HepG2 (cell line): ENCODE results near the gene CACNA1C. TPM values are rescaled to one million over a fixed set of nuclear protein-coding genes. Genes with fewer than 3 reads are reported as not detected.

ENCODE experiments used
- ATAC-seq: fragments of 200-7000 bp; cut with Tn5 transposase; 3 replicates; pipeline ENCODE4 v1.9.1; 2020; ENCODE audit warnings: mild to moderate bottlenecking, moderate library complexity
- BruUV-seq: library from RNA; stranded (reverse); fragments of 400-500 nt; replicated peaks from 2 replicates; lab custom pipeline; 2021; lab: Mats Ljungman, UMichigan
- CTCF ChIA-PET: fragments of 300-600 bp; formaldehyde crosslinking; extraction: SDS; loops from one replicate; lab custom pipeline; 2021; ENCODE audit warnings: low total read pairs, inconsistent platforms, low intra/inter-chr PET ratio; lab: Yijun Ruan, JAX
- POLR2A ChIA-PET: fragments of 350-600 bp; sonication (Branson Sonifier 250); formaldehyde crosslinking; loops from one replicate; lab custom pipeline; 2020; ENCODE audit warnings: antibody characterized with exemption, inconsistent platforms; lab: Yijun Ruan, JAX
- DNase-seq: peaks from one replicate; pipeline ENCODE4 v3.0.0-alpha.2; 2015; ENCODE audit warnings: low spot score
- FAIRE-seq: peaks from 3 replicates; lab custom pipeline; 2011; peaks lifted over from hg19 to GRCh38; lab: Jason Lieb, UNC
- H2AFZ ChIP-seq: one replicate; pipeline ENCODE4 v1.6.1; 2011; ENCODE audit warnings: low read length, inconsistent platforms
- H3K27ac ChIP-seq: fragments of 300-600 bp; 3 replicates; pipeline ENCODE4 v1.8.0; 2011; ENCODE audit warnings: mixed run types, mild to moderate bottlenecking, mixed read lengths, low read length, inconsistent platforms; ENCODE audit not compliant: insufficient read depth; ENCODE audit errors: extremely low read length
- H3K27me3 ChIP-seq, 2 experiments: fragments of 200-600 bp in 1 of 2; 2 replicates in 1 of 2; 3 replicates in 1 of 2; pipeline versions ENCODE4 v1.6.0 to v1.8.0; 2011; ENCODE audit warnings: low read length in 2 of 2, mild to moderate bottlenecking in 2 of 2, moderate library complexity in 2 of 2, inconsistent platforms in 1 of 2; ENCODE audit not compliant: insufficient read depth in 2 of 2, control insufficient read depth in 1 of 2
- H3K36me3 ChIP-seq, 2 experiments: fragments of 200-600 bp in 1 of 2; replicated peaks in 1 of 2; 2 replicates in 1 of 2; 3 replicates in 1 of 2; pipeline versions ENCODE4 v1.5.1 to v1.8.0; 2011; ENCODE audit warnings: low read length in 2 of 2, inconsistent platforms in 1 of 2; ENCODE audit not compliant: insufficient read depth in 2 of 2, control insufficient read depth in 1 of 2
- H3K4me1 ChIP-seq: 2 replicates; pipeline ENCODE4 v1.5.1; 2012; ENCODE audit warnings: low read length, inconsistent platforms; ENCODE audit not compliant: insufficient read depth
- H3K4me2 ChIP-seq: 2 replicates; pipeline ENCODE4 v1.6.0; 2011; ENCODE audit warnings: low read depth, low read length, inconsistent platforms
- H3K4me3 ChIP-seq, 3 experiments: fragments of 200-600 bp in 1 of 3; sonication (generic), shearing (Covaris generic) in 1 of 3; replicated peaks in 1 of 3; 2 replicates each; pipeline ENCODE4 v1.5.1; 2011 to 2016; ENCODE audit warnings: low read length in 3 of 3, inconsistent platforms in 2 of 3, low read depth in 2 of 3, mild to moderate bottlenecking in 2 of 3, control low read depth in 1 of 3, mixed read lengths in 1 of 3; ENCODE audit not compliant: insufficient read depth in 1 of 3
- H3K79me2 ChIP-seq: one replicate; pipeline ENCODE4 v1.6.1; 2011; ENCODE audit warnings: low read length, inconsistent platforms; ENCODE audit not compliant: insufficient read depth
- H3K9ac ChIP-seq: 2 replicates; pipeline ENCODE4 v1.6.0; 2011; ENCODE audit warnings: mild to moderate bottlenecking, low read depth, low read length, inconsistent platforms; ENCODE audit not compliant: insufficient read depth
- H3K9me3 ChIP-seq: 2 replicates; pipeline ENCODE4 v1.5.1; 2012; ENCODE audit warnings: mild to moderate bottlenecking, low read length
- H4K20me1 ChIP-seq: 2 replicates; pipeline ENCODE4 v1.6.0; 2011; ENCODE audit warnings: inconsistent platforms, mild to moderate bottlenecking, low read length, moderate library complexity; ENCODE audit not compliant: insufficient read depth
- CSRNP1 ChIP-seq: sonication (generic); formaldehyde crosslinking; IDR thresholded peaks from 2 replicates; pipeline ENCODE4 v1.8.1; 2023; ENCODE audit warnings: mild to moderate bottlenecking, missing genetic modification reagents
- HOXD1 ChIP-seq: sonication (generic); formaldehyde crosslinking; IDR thresholded peaks from 2 replicates; pipeline ENCODE4 v1.5.0; 2020; ENCODE audit warnings: missing genetic modification reagents
- KMT2B ChIP-seq: IDR thresholded peaks from 2 replicates; pipeline ENCODE4 v1.6.1; 2016; ENCODE audit warnings: missing genetic modification reagents, missing compliant biosample characterization
- MAX ChIP-seq: IDR thresholded peaks from 2 replicates; pipeline ENCODE4 v1.6.1; 2012; ENCODE audit warnings: inconsistent platforms
- PCBP1 ChIP-seq: fragments of 200-400 bp; formaldehyde crosslinking; IDR thresholded peaks from 2 replicates; pipeline ENCODE4 v1.6.1; 2017; ENCODE audit warnings: mild to moderate bottlenecking, low read depth, low read length, borderline replicate concordance
- ZBED4 ChIP-seq: sonication (generic); formaldehyde crosslinking; IDR thresholded peaks from 2 replicates; pipeline ENCODE4 v1.4.0; 2020; ENCODE audit warnings: missing genetic modification reagents, borderline replicate concordance
- ZNF784 ChIP-seq: sonication (generic); formaldehyde crosslinking; IDR thresholded peaks from 2 replicates; pipeline ENCODE4 v1.5.1; 2020; ENCODE audit warnings: missing genetic modification reagents, mild to moderate bottlenecking, borderline replicate concordance
- WGBS: methylation state at CpG from one replicate; pipeline ENCODE4 v1.1.6; 2017; ENCODE audit warnings: low lambda C conversion rate; 5-methylcytosine and 5-hydroxymethylcytosine counted together
- in situ Hi-C: cut with HindIII; loops from 2 replicates; pipeline ENCODE4 v1.10.0; 2017; ENCODE audit warnings: low pct_unique_long_range_greater_than_20kb; ENCODE audit not compliant: extremely low pct_ligation_motif_present
- intact Hi-C: fragments of 100-400 bp; cut with micrococcal nuclease; formaldehyde crosslinking; loops from one replicate; pipeline ENCODE4 v1.10.0; 2022; ENCODE audit not compliant: unreplicated experiment
- polyA plus RNA-seq, 8 experiments: library from polyadenylated mRNA; depleted of rRNA in 3 of 8; stranded (reverse) in 7 of 8; unstranded in 1 of 8; fragments of >200 nt; fragmentation: Illumina TruSeq in 4 of 8; extraction: Trizol in 4 of 8; gene quantifications; 2 replicates each; pipeline versions ENCODE4 v1.2.1 to v1.2.3, GENCODE V29; 2011 to 2016; ENCODE audit warnings: low read depth in 4 of 8, missing spikeins in 1 of 8, mixed read lengths in 1 of 8; ENCODE audit not compliant: insufficient read depth in 1 of 8
- total RNA-seq, 5 experiments: library from RNA; depleted of rRNA; stranded (reverse); fragments of >200 nt; fragmentation: Illumina TruSeq; extraction: Trizol; gene quantifications; 2 replicates each; pipeline ENCODE4 v1.2.3, GENCODE V29; 2016; ENCODE audit warnings: low read depth in 1 of 5

The CACNA1C gene
- total and polyA plus RNA-seq, 2 of the 13 experiments (the other 11 are each of a cell fraction or from before 2014, with no cell fraction given): not detected

GRCh38 chr12:2445968-2446367, 393.2 kb downstream of the CACNA1C start:
- Histone ChIP-seq H3K27me3 (peaks cover 4 to 19% of the 10 kb centered on the region in 2 experiments; a peak in 3 of 5 replicates), H3K9ac (no peak overlapping the region), H3K79me2 (no peaks in the 10 kb centered on the region), H3K9me3 (no peaks in the 10 kb centered on the region), H3K27ac (no peak overlapping the region), H4K20me1 (no peaks in the 10 kb centered on the region), H3K4me1 (no peaks in the 10 kb centered on the region), H3K36me3 (no peaks in the 10 kb centered on the region), H3K4me3 (no peak overlapping the region), H2AFZ (no peak overlapping the region), H3K4me2 (no peak overlapping the region)
- no peak for TF ChIP-seq ZBED4 (CRISPR knock-in tag)
- no peak for TF ChIP-seq ZNF784 (CRISPR knock-in tag)
- in situ Hi-C loops (no loop called here), intact Hi-C loops (no loop called here)
- DNase-seq (no peak), ATAC-seq (no peak), FAIRE-seq (no peak)
- BruUV-seq: no TSS peak
- ChIA-PET CTCF (no interaction called here), POLR2A (no interaction called here)
- WGBS: 2% methylated on average over 1 of the region's 1 CpG

GRCh38 chr12:2447861-2448260, 395.1 kb downstream of the CACNA1C start:
- H3K4me1 ChIP-seq: no peaks in the 10 kb centered on the region
- in situ Hi-C loops (no loop called here), intact Hi-C loops (no loop called here)
- CTCF ChIA-PET: no interaction called here
- no peaks in the 10 kb centered on the region for H4K20me1 ChIP-seq
- H3K9me3 ChIP-seq: no peaks in the 10 kb centered on the region
- no peak overlapping the region for H3K27ac ChIP-seq
- POLR2A ChIA-PET: no interaction called here
- H3K36me3 ChIP-seq: no peaks in the 10 kb centered on the region
- BruUV-seq: no TSS peak
- DNase-seq (no peak), FAIRE-seq (no peak), ATAC-seq (no peak)
- H2AFZ ChIP-seq: no peak overlapping the region
- H3K9ac ChIP-seq: no peak overlapping the region
- peaks cover 4 to 33% of the 10 kb centered on the region in 2 experiments; a peak in 3 of 5 replicates for H3K27me3 ChIP-seq
- H3K79me2 ChIP-seq: no peaks in the 10 kb centered on the region
- 4% methylated on average over 8 of the region's 10 CpGs for WGBS
- no peak overlapping the region for H3K4me3 ChIP-seq
- H3K4me2 ChIP-seq: no peak overlapping the region
- no peak for TF ChIP-seq HOXD1 (CRISPR knock-in tag)
- no peak for TF ChIP-seq KMT2B
- no peak for TF ChIP-seq CSRNP1 (CRISPR knock-in tag)
- TF ChIP-seq PCBP1: no peak
- no peak for TF ChIP-seq MAX
